Measurements from ENCODE around the gene SPSB2.

The SPSB2 gene

DNA sequence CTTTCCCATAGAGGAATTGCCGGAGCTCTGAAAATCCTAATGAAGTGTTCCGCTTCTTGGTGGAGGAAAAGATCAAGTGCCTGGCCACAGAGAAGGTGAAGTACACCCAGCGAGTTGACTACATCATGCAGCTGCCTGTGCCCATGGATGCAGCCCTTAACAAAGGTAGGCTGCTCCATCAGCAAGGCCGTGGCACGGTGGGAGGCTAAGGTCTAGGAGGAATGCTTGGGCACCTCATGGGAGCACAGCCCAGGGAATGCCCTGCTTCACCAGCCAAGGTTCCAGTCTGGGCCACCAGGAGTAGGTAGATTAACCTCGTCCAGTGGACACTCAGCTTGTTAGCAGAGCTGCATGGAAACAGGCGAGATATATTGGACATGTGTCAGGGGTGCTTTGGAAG, 12.2 kb downstream of the SPSB2 start:
- Histone ChIP-seq H3K9ac (ENCODE audit: low read length) (peak overlapping the region; percentile 26), H3K4me1 (ENCODE audit: control insufficient read depth, insufficient read depth, low read length) (peaks cover 4% of the 10 kb centered on the region), H3K36me3 (ENCODE audit: control insufficient read depth, insufficient read depth, low read length) (peaks cover 97% of the 10 kb centered on the region), H3K9me3 (ENCODE audit: control insufficient read depth, insufficient read depth, low read depth, low read length) (no peaks in the 10 kb centered on the region), H3K4me3 (ENCODE audit: low read depth, low read length) (no peak overlapping the region), H3K27me3 (ENCODE audit: control insufficient read depth, insufficient read depth, low read length) (no peaks in the 10 kb centered on the region), H3K27ac (ENCODE audit: low read depth, low read length) (no peak overlapping the region)

GRCh38 chr12:6860116-6860515, 13.0 kb downstream of the SPSB2 start:
- H3K36me3 ChIP-seq (ENCODE audit: control insufficient read depth, insufficient read depth, low read length), result peaks cover 95% of the 10 kb centered on the region
- H3K27ac ChIP-seq (ENCODE audit: low read depth, low read length), result no peak overlapping the region
- H3K9ac ChIP-seq (ENCODE audit: low read length), result no peak overlapping the region
- H3K27me3 ChIP-seq (ENCODE audit: control insufficient read depth, insufficient read depth, low read length), result no peaks in the 10 kb centered on the region
- H3K4me3 ChIP-seq (ENCODE audit: low read depth, low read length), result no peak overlapping the region
- no peaks in the 10 kb centered on the region for H3K9me3 ChIP-seq (ENCODE audit: control insufficient read depth, insufficient read depth, low read depth, low read length)
- no peaks in the 10 kb centered on the region for H3K4me1 ChIP-seq (ENCODE audit: control insufficient read depth, insufficient read depth, low read length)

- no peak overlapping the region for H3K4me3 ChIP-seq (ENCODE audit: low read depth, low read length)
- H3K36me3 ChIP-seq (ENCODE audit: control insufficient read depth, insufficient read depth, low read length), result peaks cover 87% of the 10 kb centered on the region
- no peaks in the 10 kb centered on the region for H3K4me1 ChIP-seq (ENCODE audit: control insufficient read depth, insufficient read depth, low read length)
- no peak overlapping the region for H3K9ac ChIP-seq (ENCODE audit: low read length)
- H3K9me3 ChIP-seq (ENCODE audit: control insufficient read depth, insufficient read depth, low read depth, low read length), result no peaks in the 10 kb centered on the region
- H3K27me3 ChIP-seq (ENCODE audit: control insufficient read depth, insufficient read depth, low read length), result no peaks in the 10 kb centered on the region
- no peak overlapping the region for H3K27ac ChIP-seq (ENCODE audit: low read depth, low read length)
Observed at GRCh38 chr12:6858799-6859198, 14.3 kb downstream of the SPSB2 start.

DNA sequence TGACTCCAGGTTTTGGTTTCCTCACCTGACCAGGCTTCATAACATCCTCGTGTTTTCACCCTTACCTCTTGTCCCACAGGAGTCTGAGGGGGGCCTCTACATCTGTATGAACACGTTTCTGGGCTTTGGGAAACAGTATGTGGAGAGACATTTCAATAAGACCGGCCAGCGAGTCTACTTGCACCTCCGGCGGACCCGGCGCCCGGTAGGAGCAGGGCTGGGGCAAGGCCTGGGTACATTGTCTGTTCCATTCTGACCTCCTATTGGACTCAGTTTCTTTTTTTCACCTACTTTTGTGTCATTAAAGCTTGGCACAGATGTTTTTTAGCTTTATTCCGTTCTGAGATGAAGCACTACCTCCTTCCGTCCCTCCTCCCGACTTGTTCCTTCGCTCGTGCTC, 17.8 kb downstream of the SPSB2 start:
- peaks cover 53% of the 10 kb centered on the region for H3K36me3 ChIP-seq (ENCODE audit: control insufficient read depth, insufficient read depth, low read length)

GRCh38 chr12:6854036-6854435, 19.1 kb downstream of the SPSB2 start:
- Histone ChIP-seq H3K9ac (ENCODE audit: low read length) (no peak overlapping the region), H3K4me3 (ENCODE audit: low read depth, low read length) (no peak overlapping the region), H3K27ac (ENCODE audit: low read depth, low read length) (no peak overlapping the region)

More for the DNA sequence above, 17.8 kb downstream of the SPSB2 start:
- Histone ChIP-seq H3K27ac (ENCODE audit: low read depth, low read length) (no peak overlapping the region), H3K9ac (ENCODE audit: low read length) (no peak overlapping the region), H3K27me3 (ENCODE audit: control insufficient read depth, insufficient read depth, low read length) (no peaks in the 10 kb centered on the region), H3K9me3 (ENCODE audit: control insufficient read depth, insufficient read depth, low read depth, low read length) (no peaks in the 10 kb centered on the region), H3K4me3 (ENCODE audit: low read depth, low read length) (no peak overlapping the region), H3K4me1 (ENCODE audit: control insufficient read depth, insufficient read depth, low read length) (peaks cover 10% of the 10 kb centered on the region)

GRCh38 chr12:6853626-6854025, 19.5 kb downstream of the SPSB2 start:
- peaks cover 50% of the 10 kb centered on the region for H3K36me3 ChIP-seq (ENCODE audit: control insufficient read depth, insufficient read depth, low read length)
- H3K9ac ChIP-seq (ENCODE audit: low read length), result no peak overlapping the region
- H3K4me3 ChIP-seq (ENCODE audit: low read depth, low read length), result no peak overlapping the region
- no peak overlapping the region for H3K27ac ChIP-seq (ENCODE audit: low read depth, low read length)
- H3K27me3 ChIP-seq (ENCODE audit: control insufficient read depth, insufficient read depth, low read length), result no peaks in the 10 kb centered on the region
- no peaks in the 10 kb centered on the region for H3K9me3 ChIP-seq (ENCODE audit: control insufficient read depth, insufficient read depth, low read depth, low read length)
- H3K4me1 ChIP-seq (ENCODE audit: control insufficient read depth, insufficient read depth, low read length), result peaks cover 12% of the 10 kb centered on the region

More at GRCh38 chr12:6854036-6854435, 19.1 kb downstream of the SPSB2 start:
- no peaks in the 10 kb centered on the region for H3K9me3 ChIP-seq (ENCODE audit: control insufficient read depth, insufficient read depth, low read depth, low read length)
- no peaks in the 10 kb centered on the region for H3K27me3 ChIP-seq (ENCODE audit: control insufficient read depth, insufficient read depth, low read length)
- H3K36me3 ChIP-seq (ENCODE audit: control insufficient read depth, insufficient read depth, low read length), result peaks cover 50% of the 10 kb centered on the region
- H3K4me1 ChIP-seq (ENCODE audit: control insufficient read depth, insufficient read depth, low read length), result peaks cover 12% of the 10 kb centered on the region

GRCh38 chr12:6852651-6853354, 20.3 kb downstream of the SPSB2 start:
- Histone ChIP-seq H3K4me1 (ENCODE audit: control insufficient read depth, insufficient read depth, low read length) (peaks cover 12% of the 10 kb centered on the region), H3K36me3 (ENCODE audit: control insufficient read depth, insufficient read depth, low read length) (peaks cover 48% of the 10 kb centered on the region), H3K27me3 (ENCODE audit: control insufficient read depth, insufficient read depth, low read length) (no peaks in the 10 kb centered on the region), H3K4me3 (ENCODE audit: low read depth, low read length) (peak overlapping the region; percentile 83), H3K9me3 (ENCODE audit: control insufficient read depth, insufficient read depth, low read depth, low read length) (no peaks in the 10 kb centered on the region), H3K27ac (ENCODE audit: low read depth, low read length) (no peak overlapping the region), H3K9ac (ENCODE audit: low read length) (peak overlapping the region; percentile 36)

- Histone ChIP-seq H3K4me3 (ENCODE audit: low read depth, low read length) (peak within 1 kb of the TSS; percentile 83), H3K27me3 (ENCODE audit: control insufficient read depth, insufficient read depth, low read length) (no peaks in the 10 kb centered on the region), H3K36me3 (ENCODE audit: control insufficient read depth, insufficient read depth, low read length) (peaks cover 48% of the 10 kb centered on the region), H3K9me3 (ENCODE audit: control insufficient read depth, insufficient read depth, low read depth, low read length) (no peaks in the 10 kb centered on the region), H3K9ac (ENCODE audit: low read length) (peak within 1 kb of the TSS; percentile 82), H3K4me1 (ENCODE audit: control insufficient read depth, insufficient read depth, low read length) (peaks cover 12% of the 10 kb centered on the region), H3K27ac (ENCODE audit: low read depth, low read length) (no peak within 1 kb of the TSS)
Observed at GRCh38 chr12:6851921-6852650, 21.0 kb downstream of the SPSB2 start, which contains the start of gene USP5. Gene USP5 (plus strand): TSS chr12:6852150. CDS start chr12:6852180, 30 bp downstream.

DNA sequence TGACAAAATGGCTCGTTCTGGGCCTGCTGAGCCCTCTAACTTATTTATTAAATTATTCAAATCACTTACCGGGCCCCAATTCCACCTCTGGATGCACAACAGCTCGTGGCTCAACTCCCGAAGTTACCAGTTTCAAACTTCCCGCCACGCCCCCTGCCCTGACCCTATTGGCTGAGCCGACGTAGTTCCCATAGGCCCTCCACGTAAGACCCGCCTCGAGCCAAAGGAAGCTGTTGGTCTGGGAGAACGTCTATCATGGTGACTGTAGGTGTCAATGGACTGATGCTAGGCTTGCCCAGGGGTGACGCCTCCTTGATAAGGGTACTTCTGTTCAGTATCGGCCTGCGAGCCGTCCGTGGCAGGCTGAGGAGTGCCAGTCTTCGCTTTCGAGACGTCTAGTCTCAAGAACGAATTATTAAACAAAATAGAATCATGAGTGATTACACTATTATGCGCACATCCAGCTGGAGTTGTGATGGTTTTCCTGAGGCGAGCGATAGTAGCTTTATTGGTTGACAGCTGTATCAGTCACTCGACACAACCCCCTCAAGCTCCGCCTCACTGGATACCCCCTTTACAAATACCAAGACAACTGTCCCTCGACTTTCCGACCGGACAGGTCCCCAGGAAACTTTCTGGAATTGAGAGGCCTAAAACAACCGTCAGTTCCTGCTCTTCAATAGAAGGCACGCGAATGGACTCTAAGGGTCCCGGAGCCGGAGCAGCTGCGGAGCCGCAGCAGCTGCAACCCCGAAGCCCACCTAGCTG, 21.8 kb downstream of the SPSB2 start, which contains the start of gene CDCA3:
Gene CDCA3 (minus strand): TSS at position 134 of the 768 bp plus-strand sequence. CDS start 334 bp downstream, outside the sequence.
- Histone ChIP-seq H3K36me3 (ENCODE audit: control insufficient read depth, insufficient read depth, low read length) (peaks cover 48% of the 10 kb centered on the region), H3K4me1 (ENCODE audit: control insufficient read depth, insufficient read depth, low read length) (peaks cover 12% of the 10 kb centered on the region), H3K9me3 (ENCODE audit: control insufficient read depth, insufficient read depth, low read depth, low read length) (no peaks in the 10 kb centered on the region), H3K9ac (ENCODE audit: low read length) (peak within 1 kb of the TSS; percentile 82), H3K27me3 (ENCODE audit: control insufficient read depth, insufficient read depth, low read length) (no peaks in the 10 kb centered on the region), H3K27ac (ENCODE audit: low read depth, low read length) (no peak within 1 kb of the TSS), H3K4me3 (ENCODE audit: low read depth, low read length) (peak within 1 kb of the TSS; percentile 83)

DNA sequence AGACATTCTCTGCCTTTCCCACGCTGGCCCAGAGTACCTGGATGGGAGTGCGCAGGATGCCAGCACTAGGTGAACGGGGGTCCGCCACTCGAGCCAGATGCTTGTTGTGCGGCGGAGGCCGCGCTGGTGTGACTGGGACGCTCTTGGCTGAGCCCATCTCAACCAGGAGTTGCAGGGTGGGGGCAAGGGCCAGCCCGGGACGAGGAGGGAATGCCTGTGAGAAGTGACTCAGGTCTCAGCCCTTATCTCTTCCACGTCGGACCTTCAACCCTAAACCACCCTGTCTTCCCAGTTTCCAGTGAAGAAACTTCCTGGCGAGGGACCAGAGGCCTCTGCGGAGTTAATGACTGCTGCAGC, 22.3 kb downstream of the SPSB2 start:
- Histone ChIP-seq H3K4me3 (ENCODE audit: low read depth, low read length) (peak overlapping the region; percentile 83), H3K9ac (ENCODE audit: low read length) (peak overlapping the region; percentile 76), H3K27ac (ENCODE audit: low read depth, low read length) (no peak overlapping the region), H3K4me1 (ENCODE audit: control insufficient read depth, insufficient read depth, low read length) (peaks cover 12% of the 10 kb centered on the region), H3K27me3 (ENCODE audit: control insufficient read depth, insufficient read depth, low read length) (no peaks in the 10 kb centered on the region), H3K9me3 (ENCODE audit: control insufficient read depth, insufficient read depth, low read depth, low read length) (no peaks in the 10 kb centered on the region), H3K36me3 (ENCODE audit: control insufficient read depth, insufficient read depth, low read length) (peaks cover 48% of the 10 kb centered on the region)

Data from HUES6 (cell line).